HL-60 (cell line): ENCODE data around the gene CSNK2A2.

Experiments used
- DNase-seq, 2 experiments: peaks; one replicate each; pipeline ENCODE4 v3.0.0-alpha.2; 2010 to 2020; ENCODE audit warnings: low read depth in 1 of 2, low spot score in 1 of 2
- H3K27ac ChIP-seq: fragments of 250-450 bp; sonication (Bioruptor Pico); replicated peaks from 2 replicates; pipeline ENCODE4 v1.5.1; 2020; ENCODE audit warnings: mild to moderate bottlenecking, moderate library complexity
- H3K27me3 ChIP-seq: fragments of 250-450 bp; sonication (Bioruptor Pico); 2 replicates; pipeline ENCODE4 v1.5.1; 2021; ENCODE audit warnings: mild to moderate bottlenecking, moderate library complexity; ENCODE audit not compliant: insufficient read depth, poor library complexity, severe bottlenecking
- H3K4me3 ChIP-seq: replicated peaks from 2 replicates; pipeline ENCODE4 v1.5.1; 2011; ENCODE audit warnings: mild to moderate bottlenecking, control low read depth, low read length; ENCODE audit not compliant: insufficient read depth
- GABPA ChIP-seq: IDR thresholded peaks from 2 replicates; pipeline ENCODE4 v1.6.1; 2012; ENCODE audit warnings: low read depth
- POLR2AphosphoS5 ChIP-seq: IDR thresholded peaks from 2 replicates; pipeline ENCODE4 v1.6.1; 2012; ENCODE audit warnings: low read depth
- SPI1 ChIP-seq: IDR thresholded peaks from 2 replicates; pipeline ENCODE4 v1.6.1; 2012; ENCODE audit warnings: low read depth, mild to moderate bottlenecking, borderline replicate concordance
- TF ChIP-seq, protein P1 (sequence below): IDR thresholded peaks from one replicate; pipeline ENCODE4 v1.5.1; 2011; ENCODE audit warnings: low read length, control low read depth, inconsistent platforms; ENCODE audit not compliant: insufficient read depth
- TF ChIP-seq, protein P2 (sequence below): IDR thresholded peaks from 2 replicates; pipeline ENCODE4 v1.6.1; 2012; ENCODE audit warnings: low read depth; ENCODE audit not compliant: insufficient replicate concordance

Gene CSNK2A2

DNA sequence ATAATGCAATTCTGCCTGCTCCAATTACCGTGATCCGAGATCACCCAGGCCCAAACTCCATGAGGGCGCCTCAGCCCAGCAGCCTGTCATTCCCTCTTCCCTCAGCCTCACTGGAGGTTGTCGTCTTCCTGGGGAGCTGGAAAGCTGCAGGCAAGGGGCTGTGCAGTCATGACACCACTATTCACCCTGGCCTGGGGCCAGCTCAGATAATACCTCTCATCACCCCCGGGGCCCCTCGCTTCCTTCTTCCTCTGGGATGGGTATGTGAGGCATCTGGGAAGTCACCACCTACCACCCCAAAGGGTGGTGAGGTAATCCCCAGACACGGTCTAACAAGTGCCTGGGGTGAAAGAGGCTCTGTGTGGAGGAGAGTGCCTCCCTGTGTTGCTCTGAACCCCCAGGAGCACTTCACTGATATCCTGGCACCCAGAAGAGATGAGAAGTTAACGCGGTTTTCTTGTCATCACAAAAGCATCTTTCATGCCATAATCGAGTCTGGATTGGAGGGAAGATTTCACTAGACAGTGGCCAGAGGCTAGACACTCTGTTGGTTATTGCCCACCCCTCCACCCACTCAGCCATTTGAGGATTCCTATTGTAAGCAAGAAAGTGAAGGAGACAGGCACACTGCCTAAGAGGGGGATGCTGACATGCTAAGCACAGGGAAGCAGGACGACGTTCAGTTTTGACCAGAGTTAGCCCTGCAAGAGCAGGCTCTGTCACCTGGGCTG, 87.2 kb downstream of the CSNK2A2 start:
- DNase-seq = peak in 1 of 2 experiments; percentile 2
- Histone ChIP-seq H3K4me3 (no peak overlapping the region), H3K27ac (no peak overlapping the region), H3K27me3 (no peaks in the 10 kb centered on the region)
- TF ChIP-seq POLR2AphosphoS5 (no peak), GABPA (no peak), SPI1 (no peak)
- TF ChIP-seq, protein P1, sequence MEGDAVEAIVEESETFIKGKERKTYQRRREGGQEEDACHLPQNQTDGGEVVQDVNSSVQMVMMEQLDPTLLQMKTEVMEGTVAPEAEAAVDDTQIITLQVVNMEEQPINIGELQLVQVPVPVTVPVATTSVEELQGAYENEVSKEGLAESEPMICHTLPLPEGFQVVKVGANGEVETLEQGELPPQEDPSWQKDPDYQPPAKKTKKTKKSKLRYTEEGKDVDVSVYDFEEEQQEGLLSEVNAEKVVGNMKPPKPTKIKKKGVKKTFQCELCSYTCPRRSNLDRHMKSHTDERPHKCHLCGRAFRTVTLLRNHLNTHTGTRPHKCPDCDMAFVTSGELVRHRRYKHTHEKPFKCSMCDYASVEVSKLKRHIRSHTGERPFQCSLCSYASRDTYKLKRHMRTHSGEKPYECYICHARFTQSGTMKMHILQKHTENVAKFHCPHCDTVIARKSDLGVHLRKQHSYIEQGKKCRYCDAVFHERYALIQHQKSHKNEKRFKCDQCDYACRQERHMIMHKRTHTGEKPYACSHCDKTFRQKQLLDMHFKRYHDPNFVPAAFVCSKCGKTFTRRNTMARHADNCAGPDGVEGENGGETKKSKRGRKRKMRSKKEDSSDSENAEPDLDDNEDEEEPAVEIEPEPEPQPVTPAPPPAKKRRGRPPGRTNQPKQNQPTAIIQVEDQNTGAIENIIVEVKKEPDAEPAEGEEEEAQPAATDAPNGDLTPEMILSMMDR = no peak
- TF ChIP-seq, protein P2, sequence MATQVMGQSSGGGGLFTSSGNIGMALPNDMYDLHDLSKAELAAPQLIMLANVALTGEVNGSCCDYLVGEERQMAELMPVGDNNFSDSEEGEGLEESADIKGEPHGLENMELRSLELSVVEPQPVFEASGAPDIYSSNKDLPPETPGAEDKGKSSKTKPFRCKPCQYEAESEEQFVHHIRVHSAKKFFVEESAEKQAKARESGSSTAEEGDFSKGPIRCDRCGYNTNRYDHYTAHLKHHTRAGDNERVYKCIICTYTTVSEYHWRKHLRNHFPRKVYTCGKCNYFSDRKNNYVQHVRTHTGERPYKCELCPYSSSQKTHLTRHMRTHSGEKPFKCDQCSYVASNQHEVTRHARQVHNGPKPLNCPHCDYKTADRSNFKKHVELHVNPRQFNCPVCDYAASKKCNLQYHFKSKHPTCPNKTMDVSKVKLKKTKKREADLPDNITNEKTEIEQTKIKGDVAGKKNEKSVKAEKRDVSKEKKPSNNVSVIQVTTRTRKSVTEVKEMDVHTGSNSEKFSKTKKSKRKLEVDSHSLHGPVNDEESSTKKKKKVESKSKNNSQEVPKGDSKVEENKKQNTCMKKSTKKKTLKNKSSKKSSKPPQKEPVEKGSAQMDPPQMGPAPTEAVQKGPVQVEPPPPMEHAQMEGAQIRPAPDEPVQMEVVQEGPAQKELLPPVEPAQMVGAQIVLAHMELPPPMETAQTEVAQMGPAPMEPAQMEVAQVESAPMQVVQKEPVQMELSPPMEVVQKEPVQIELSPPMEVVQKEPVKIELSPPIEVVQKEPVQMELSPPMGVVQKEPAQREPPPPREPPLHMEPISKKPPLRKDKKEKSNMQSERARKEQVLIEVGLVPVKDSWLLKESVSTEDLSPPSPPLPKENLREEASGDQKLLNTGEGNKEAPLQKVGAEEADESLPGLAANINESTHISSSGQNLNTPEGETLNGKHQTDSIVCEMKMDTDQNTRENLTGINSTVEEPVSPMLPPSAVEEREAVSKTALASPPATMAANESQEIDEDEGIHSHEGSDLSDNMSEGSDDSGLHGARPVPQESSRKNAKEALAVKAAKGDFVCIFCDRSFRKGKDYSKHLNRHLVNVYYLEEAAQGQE = no peak

DNA sequence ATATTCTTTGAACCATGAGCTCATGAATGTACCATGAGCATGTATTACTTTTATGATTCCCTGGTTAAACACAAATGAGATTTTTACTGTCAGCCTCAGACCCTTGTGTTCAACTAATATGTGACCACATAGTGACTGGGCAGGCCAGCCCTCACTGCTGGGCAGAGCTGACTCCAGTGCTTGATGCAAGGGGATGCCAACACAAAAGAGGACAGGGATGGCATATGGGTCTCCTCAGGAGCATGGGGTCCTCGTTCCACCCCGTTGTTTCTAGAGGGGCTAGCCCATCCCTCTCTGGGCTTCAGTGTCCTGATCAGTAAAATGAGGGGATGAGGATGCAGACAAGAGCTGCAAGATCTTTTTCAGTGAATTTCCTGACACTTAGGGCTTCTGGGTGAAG, 88.0 kb downstream of the CSNK2A2 start:
- DNase-seq = no peak
- no peaks in the 10 kb centered on the region for H3K27me3 ChIP-seq
- H3K4me3 ChIP-seq = no peak overlapping the region
- H3K27ac ChIP-seq = no peak overlapping the region
- TF ChIP-seq GABPA (no peak), POLR2AphosphoS5 (no peak), SPI1 (no peak)
- TF ChIP-seq, protein P1 = no peak
- TF ChIP-seq, protein P2 = no peak

DNA sequence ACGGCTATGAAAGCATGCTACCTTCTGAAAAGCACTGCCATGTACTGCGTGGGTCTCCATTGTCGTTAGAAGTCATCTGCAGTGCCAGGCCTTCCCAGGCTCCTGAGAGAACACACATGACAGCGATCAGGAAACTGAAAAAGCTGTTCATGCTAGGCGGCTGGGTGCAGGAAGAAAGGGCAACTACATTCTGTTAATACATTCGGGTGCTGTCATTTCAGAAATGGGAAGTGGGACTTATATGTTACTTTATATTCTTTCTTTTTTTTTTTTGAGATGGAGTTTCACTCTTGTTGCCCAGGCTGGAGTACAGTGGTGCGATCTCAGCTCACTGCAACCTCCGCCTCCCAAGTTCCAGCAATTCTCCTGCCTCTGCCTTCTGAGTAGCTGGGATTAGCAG, 88.6 kb downstream of the CSNK2A2 start:
- no peak for TF ChIP-seq POLR2AphosphoS5
- TF ChIP-seq SPI1 = peak; percentile 70; the same call in 1 of the 2 replicates
- H3K27me3 ChIP-seq = no peaks in the 10 kb centered on the region
- no peak for DNase-seq
- no peak overlapping the region for H3K27ac ChIP-seq
- no peak overlapping the region for H3K4me3 ChIP-seq
